Activated T-cell treated with anti-CD3 and anti-CD28 coated beads, Interleukin-2, amount 50 U/mL, for 72 hours (primary cell): ENCODE data around the gene ERMN. TPM values are rescaled to one million over a fixed set of nuclear protein-coding genes. Genes with fewer than 3 reads are reported as not detected.
"Not testable (repeated sequence)": the region's sequence is repeated elsewhere in the genome, so short reads cannot be mapped to it uniquely, and the experiment has no call there.

Experiments
- ATAC-seq, 2 donors: fragments of 150-1000 bp; cut with Tn5 transposase; replicated peaks in 1 of 2; 2 replicates each; pipeline ENCODE4 v1.10.0; 2021; ENCODE audit warnings: moderate library complexity in 2 of 2, mild to moderate bottlenecking in 1 of 2
- DNase-seq, 2 donors: peaks; one replicate each; pipeline ENCODE4 v3.0.0; 2021 to 2022; ENCODE audit warnings: mixed read lengths in 1 of 2
- H3K27ac Mint-ChIP-seq: one replicate; pipeline ENCODE4 v1.8.0; 2022; ENCODE audit warnings: mild to moderate bottlenecking, moderate library complexity, mixed read lengths
- H3K27me3 Mint-ChIP-seq: one replicate; pipeline ENCODE4 v1.8.0; 2022; ENCODE audit warnings: low read depth, mixed read lengths
- H3K36me3 Mint-ChIP-seq, 2 donors: one replicate each; pipeline ENCODE4 v1.8.0; 2022; ENCODE audit warnings: mixed read lengths in 2 of 2, mild to moderate bottlenecking in 1 of 2; ENCODE audit not compliant: insufficient read depth in 2 of 2
- H3K4me1 Mint-ChIP-seq: one replicate; pipeline ENCODE4 v1.8.0; 2022; ENCODE audit warnings: low read depth, mixed read lengths
- H3K4me3 Mint-ChIP-seq, 2 donors: one replicate each; pipeline ENCODE4 v1.8.0; 2022; ENCODE audit warnings: mild to moderate bottlenecking in 2 of 2, mixed read lengths in 2 of 2, moderate library complexity in 2 of 2
- H3K9me3 Mint-ChIP-seq, 2 donors: one replicate each; pipeline ENCODE4 v1.8.0; 2022; ENCODE audit warnings: mixed read lengths in 2 of 2
- total RNA-seq, 2 donors: library from RNA; stranded (reverse); gene quantifications; one replicate each; pipeline ENCODE4 v1.2.3, GENCODE V29; 2022

ERMN gene
- total RNA-seq, 2 donors from 2014 or later: 2.8 to 3.5 TPM

DNA sequence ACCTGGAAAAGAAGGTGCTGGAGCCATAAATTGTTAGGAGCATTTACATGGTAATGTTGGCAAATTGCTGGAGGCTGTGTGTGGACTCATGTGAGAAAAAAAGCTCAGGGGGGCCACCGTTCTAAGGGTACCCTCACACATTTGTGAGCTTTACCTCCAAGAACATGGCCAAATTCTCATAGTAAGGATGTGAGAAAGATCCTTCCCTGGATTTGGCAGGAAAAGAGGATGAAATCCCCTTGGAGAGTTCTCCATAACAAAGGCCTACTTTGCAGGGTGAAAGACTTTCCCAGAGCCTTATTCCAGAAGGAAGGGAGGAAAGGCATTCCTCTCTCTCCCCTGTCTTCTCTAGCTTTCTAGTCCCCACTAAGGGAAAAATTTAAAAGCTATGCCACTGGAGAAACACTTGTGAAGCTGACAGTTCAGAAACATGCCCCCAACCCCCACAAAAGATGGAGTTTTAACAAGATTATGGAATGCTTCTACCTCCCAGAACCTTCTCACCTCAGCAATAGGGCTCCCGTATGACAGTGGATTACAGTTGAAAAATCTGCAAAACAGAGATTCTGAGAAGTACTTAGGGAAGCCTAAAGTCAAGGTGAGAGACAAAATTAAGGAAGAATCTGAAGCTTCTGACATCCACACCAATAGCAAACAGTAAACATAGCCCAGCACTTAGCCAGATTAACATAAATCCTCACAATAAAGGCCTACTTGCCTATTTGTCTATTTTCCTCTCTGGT lies 20.2 kb upstream of the ERMN start:
- Mint-ChIP-seq H3K27ac (peak overlapping the region; percentile 66), H3K4me1 (peaks cover 20% of the 10 kb centered on the region), H3K9me3 (peaks cover 25 to 27% of the 10 kb centered on the region in 2 donors), H3K36me3 (peaks cover 36 to 50% of the 10 kb centered on the region in 2 donors), H3K4me3 (no peak overlapping the region), H3K27me3 (no peaks in the 10 kb centered on the region)
- no peak for ATAC-seq
- no peak for DNase-seq

DNA sequence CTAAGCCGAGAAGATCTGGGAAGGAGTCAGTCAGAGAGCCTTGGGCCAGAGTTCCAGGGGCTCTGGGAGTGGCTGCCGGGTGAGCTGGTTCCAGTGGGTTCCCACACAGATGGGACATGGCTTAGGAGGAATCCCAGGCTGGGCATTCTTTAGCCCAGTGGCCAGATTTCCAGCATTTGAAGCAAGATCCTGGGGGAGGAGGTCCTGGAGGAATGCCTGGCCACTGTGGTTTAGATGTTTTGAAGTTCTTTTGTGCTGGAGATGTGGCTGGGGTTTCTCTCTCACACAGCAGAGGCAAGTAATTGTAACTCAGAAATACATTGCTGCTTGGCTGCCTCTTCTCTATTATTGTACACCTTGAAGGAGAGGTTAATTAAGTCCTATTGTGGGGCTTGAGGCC lies 15.8 kb upstream of the ERMN start:
- Mint-ChIP-seq H3K36me3 (peaks cover 36 to 48% of the 10 kb centered on the region in 2 donors), H3K9me3 (peaks cover 25 to 27% of the 10 kb centered on the region in 2 donors), H3K4me1 (peaks cover 19% of the 10 kb centered on the region)
- H3K27me3 Mint-ChIP-seq, DNase-seq, H3K4me3 Mint-ChIP-seq, ATAC-seq, H3K27ac Mint-ChIP-seq: not testable (repeated sequence)

DNA sequence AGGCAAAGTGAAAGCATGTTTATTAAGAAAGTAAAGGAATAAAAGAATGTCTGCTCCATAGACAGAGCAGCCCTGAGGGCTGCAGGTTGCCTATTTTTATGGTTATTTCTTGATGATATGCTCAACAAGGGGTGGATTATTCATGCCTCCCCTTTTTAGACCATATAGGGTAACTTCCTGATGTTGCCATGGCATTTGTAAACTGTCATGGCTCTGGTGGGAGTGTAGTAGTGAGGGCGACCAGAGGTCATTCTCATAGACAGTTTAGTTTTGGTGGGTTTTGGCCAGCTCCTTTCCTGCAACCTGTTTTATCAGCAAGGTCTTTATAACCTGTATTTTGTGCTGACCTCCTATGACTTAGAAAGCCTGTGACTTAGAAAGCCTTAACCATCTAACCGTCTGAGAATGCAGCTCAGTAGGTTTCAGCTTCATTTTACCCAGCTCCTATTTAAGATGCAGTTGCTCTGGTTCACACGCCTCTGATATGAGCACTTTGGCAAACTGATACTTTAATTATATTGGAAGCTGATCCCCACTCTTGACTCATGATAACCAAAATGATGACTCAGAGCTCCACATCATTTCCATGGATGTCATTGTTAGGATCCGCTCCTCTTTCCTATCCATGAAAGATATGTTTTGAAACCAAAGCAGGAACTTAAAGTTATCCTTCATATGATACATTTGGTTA lies 14.5 kb upstream of the ERMN start:
- no peak overlapping the region for H3K27ac Mint-ChIP-seq
- peaks cover 33 to 42% of the 10 kb centered on the region in 2 donors for H3K36me3 Mint-ChIP-seq
- peaks cover 32% of the 10 kb centered on the region for H3K4me1 Mint-ChIP-seq
- H3K4me3 Mint-ChIP-seq: no peak overlapping the region
- H3K27me3 Mint-ChIP-seq: no peaks in the 10 kb centered on the region
- H3K9me3 Mint-ChIP-seq: peaks cover 24 to 25% of the 10 kb centered on the region in 2 donors
- no peak for DNase-seq
- ATAC-seq: no peak

DNA sequence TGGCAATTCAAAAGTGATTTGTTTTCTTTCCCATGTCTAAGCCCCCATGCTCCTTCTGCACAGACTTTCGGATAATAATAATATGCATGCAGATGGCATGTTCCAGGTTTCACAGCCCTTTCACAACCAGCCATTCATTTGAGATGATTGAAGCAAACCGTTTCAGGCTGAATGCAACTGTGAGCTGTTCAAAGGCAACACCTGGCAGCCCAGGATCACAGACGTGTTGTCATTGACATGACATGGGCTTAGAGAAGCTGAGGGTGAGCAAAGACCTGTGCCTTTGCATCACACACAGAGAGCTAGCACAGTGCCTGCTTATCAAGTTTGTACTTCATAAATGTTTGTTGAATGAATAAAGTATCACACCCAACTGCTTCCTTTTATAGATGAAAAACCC lies 12.4 kb upstream of the ERMN start:
- H3K36me3 Mint-ChIP-seq: peaks cover 16 to 22% of the 10 kb centered on the region in 2 donors
- peaks cover 53% of the 10 kb centered on the region for H3K4me1 Mint-ChIP-seq
- no peak overlapping the region for H3K4me3 Mint-ChIP-seq
- no peaks in the 10 kb centered on the region for H3K27me3 Mint-ChIP-seq
- peaks cover 10 to 14% of the 10 kb centered on the region in 2 donors for H3K9me3 Mint-ChIP-seq
- no peak overlapping the region for H3K27ac Mint-ChIP-seq
- ATAC-seq (no peak), DNase-seq (no peak)

DNA sequence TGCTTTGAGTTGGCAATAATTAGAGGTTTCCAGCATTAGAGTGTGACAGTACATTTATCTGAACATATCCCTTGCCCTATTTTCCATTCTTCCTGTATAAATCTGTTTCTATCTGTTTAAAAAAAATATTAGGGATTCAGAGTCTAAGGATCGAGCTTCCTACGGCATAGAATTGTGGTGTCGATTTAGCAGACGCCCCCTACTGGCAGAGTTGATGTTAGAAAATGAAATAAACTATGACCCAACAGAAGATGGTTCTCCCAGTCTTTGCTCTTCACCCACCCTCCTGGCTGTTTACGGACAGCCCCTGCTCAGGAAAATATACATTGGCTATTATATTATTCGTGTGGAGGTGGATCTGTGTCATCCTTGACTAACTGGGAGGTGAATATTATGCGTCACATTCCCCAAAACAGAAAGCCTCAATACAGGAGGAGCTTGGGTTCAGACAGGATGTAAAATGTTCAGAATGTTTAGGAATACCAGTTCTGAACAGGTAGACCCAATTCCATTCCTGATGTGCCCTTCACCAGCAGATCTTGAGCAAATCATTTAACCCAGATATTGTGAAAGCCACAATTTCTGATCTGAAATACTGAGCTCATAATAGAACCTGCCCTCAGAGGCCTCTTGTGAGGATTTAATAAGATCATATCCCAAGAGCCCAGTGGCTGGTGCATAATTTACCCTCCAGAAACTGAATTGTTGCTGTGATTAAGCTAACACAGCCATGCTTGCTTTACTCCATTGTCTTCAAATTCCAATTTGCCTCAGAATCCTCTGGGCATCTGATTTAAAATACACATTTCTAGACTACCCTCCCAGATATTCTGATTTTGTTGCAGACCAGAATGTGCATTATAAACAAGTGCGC lies 10.8 kb upstream of the ERMN start:
- Mint-ChIP-seq H3K4me1 (peaks cover 68% of the 10 kb centered on the region), H3K9me3 (peaks cover 0 to under 1% of the 10 kb centered on the region in 2 donors), H3K36me3 (peaks cover 5 to 6% of the 10 kb centered on the region in 2 donors), H3K27ac (peak overlapping the region; percentile 71), H3K27me3 (no peaks in the 10 kb centered on the region), H3K4me3 (peak overlapping the region; percentile 60 to 84)
- peak in 1 of 2 donors; percentile 25 for ATAC-seq
- DNase-seq: peak; percentile 42 to 61

DNA sequence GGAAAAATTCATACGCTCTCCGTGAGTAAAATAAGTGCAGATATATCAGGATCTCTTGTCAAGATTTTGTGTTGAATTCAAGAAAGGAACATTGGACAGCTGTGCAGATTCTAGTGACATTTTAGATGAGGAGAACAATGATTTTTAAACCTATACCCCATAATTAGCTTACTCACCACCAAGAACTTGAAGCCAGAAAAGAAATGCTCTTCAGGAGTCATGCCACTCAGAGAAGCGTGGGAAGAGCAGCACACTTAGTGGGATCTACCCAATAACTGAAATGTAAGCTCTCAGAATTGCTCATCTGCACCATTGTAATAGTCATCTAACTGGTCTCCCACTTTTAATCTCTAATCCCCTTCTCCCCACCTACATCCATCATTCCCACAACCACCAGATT lies 9.2 kb upstream of the ERMN start:
- Mint-ChIP-seq H3K9me3 (no peaks in the 10 kb centered on the region), H3K27ac (peak overlapping the region; percentile 83), H3K4me3 (peak overlapping the region; percentile 67 to 80), H3K27me3 (no peaks in the 10 kb centered on the region), H3K4me1 (peaks cover 82% of the 10 kb centered on the region), H3K36me3 (no peaks in the 10 kb centered on the region)
- DNase-seq (no peak), ATAC-seq (peak; percentile 25 to 35)

DNA sequence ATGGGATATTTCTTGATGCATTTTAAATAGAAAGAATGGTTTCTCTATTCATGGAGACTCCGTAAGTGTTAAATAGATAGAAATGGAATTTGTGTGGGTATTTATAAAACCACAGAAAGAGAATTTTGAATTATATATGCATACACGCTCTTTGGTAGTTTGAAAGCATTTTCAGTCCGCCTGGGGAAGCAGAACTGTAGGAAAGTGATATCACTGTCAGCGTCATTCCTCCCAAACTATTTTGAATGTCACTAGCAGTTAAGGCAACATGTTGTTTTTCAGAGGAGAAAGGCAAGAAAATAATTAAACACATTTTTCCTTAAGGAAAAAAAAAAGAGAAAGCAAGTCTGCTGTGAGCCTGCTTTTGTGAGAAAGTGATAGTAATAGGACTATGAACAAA lies 8.7 kb upstream of the ERMN start:
- no peaks in the 10 kb centered on the region for H3K27me3 Mint-ChIP-seq
- H3K4me3 Mint-ChIP-seq: peak overlapping the region; percentile 67 to 80
- DNase-seq (no peak), ATAC-seq (no peak)
- peak overlapping the region; percentile 83 for H3K27ac Mint-ChIP-seq
- H3K36me3 Mint-ChIP-seq: no peaks in the 10 kb centered on the region
- peaks cover 84% of the 10 kb centered on the region for H3K4me1 Mint-ChIP-seq
- no peaks in the 10 kb centered on the region for H3K9me3 Mint-ChIP-seq

DNA sequence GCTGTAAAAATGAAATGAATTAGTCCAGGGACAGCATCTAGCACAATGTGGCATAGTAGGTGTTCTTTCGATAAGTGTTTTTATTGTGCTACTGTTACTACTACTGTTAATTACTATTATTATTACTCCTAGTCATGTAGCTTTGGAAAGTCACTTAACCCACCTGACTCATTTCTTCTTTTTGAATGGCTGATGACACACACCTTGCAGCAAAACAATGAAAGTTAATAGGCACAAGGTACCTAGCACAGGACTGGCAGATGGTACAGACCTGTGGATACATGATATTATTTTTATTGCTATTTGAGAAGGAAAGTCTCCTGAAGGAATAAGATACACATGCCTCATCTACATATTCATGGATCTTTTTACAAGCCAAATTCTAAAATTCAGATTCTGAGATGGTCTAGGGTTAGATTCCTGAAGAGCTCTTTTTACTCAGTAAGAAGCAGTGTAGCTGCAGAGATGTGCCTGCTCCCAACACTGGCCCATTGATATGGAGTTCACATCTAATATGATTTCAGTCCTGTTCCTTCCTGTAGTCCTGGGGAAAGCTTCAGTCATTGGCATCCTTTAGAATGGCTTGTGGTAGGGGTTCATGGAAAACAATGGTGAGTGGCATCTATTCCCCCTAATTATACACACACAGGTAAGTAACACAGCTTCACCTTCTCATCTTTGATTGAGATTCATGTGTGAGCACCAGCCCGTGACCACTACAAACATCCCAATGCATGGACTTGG lies 7.9 kb upstream of the ERMN start:
- ATAC-seq (peak; percentile 80 to 84), DNase-seq (peak in 1 of 2 donors; percentile 19)
- H3K36me3 Mint-ChIP-seq: no peaks in the 10 kb centered on the region
- peak overlapping the region; percentile 67 to 80 for H3K4me3 Mint-ChIP-seq
- peaks cover 86% of the 10 kb centered on the region for H3K4me1 Mint-ChIP-seq
- H3K27ac Mint-ChIP-seq: peak overlapping the region; percentile 92
- H3K27me3 Mint-ChIP-seq: no peaks in the 10 kb centered on the region
- H3K9me3 Mint-ChIP-seq: no peaks in the 10 kb centered on the region

DNA sequence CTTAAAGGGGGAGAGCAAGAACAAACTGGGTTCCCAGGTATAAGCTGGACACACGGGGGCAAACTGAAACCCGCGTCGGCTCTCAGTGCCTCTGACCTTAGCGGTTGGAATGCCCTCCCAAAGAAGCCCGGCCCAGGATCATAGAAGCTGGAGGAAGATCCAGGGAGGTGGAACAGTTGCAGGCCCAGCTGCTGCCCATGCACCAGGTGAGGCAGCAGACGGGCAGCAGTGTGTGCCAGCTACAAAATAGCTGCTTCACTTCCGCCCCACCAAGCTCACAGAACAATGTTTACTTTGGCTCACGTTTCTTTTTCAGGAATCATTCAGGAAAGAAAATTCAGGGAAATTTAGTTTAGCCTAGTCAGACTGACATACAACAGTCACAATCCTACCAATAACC lies 3.9 kb upstream of the ERMN start:
- ATAC-seq (no peak), DNase-seq (no peak)
- H3K36me3 Mint-ChIP-seq: no peaks in the 10 kb centered on the region
- H3K4me3 Mint-ChIP-seq: no peak overlapping the region
- H3K27me3 Mint-ChIP-seq: no peaks in the 10 kb centered on the region
- H3K4me1 Mint-ChIP-seq: peaks cover 80% of the 10 kb centered on the region
- no peaks in the 10 kb centered on the region for H3K9me3 Mint-ChIP-seq
- no peak overlapping the region for H3K27ac Mint-ChIP-seq

DNA sequence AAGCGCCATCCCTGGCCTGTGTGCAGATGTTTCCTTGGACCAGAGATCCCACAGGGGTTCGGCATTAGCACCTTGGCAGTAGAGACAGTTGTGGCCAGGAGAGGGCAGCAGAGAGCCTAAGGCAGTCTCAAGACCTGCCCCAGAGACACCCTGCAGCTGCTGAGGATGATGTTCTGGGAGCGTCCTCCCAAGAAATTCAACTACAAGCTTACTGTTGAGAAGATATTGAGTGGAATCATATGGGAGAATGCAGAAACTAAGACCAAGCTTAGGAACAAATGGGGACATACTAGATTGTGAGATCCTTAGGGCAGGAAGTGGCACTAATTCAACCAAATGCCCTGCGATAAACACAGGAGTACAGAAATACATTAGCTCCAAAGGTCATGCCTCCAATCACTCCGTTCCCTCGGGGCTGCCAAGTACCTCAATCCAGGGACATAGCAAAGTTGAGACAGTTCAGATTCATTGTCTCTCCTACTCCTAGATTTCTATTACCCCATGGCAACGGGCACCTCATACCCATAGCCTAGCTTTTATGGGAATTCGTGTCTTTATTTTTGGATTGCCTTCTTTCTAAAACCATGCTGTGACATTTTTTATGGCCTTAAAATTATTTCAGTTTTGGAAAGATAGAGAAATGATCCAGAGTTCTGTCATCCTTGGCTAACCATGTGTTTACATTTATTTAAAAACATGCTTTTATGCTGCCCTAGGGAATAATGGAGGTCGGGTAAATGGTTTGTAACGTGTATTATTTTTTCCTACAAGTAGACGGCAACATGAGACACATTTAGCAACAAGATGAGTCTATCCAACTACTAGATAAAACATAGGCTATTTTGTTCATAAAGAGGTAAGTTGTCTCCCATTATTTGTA lies 2.2 kb upstream of the ERMN start:
- H3K4me3 Mint-ChIP-seq: peak overlapping the region; percentile 66 to 88
- H3K4me1 Mint-ChIP-seq: peaks cover 64% of the 10 kb centered on the region
- H3K9me3 Mint-ChIP-seq: no peaks in the 10 kb centered on the region
- ATAC-seq: peak; percentile 93 to 94
- H3K27me3 Mint-ChIP-seq: no peaks in the 10 kb centered on the region
- no peaks in the 10 kb centered on the region for H3K36me3 Mint-ChIP-seq
- H3K27ac Mint-ChIP-seq: peak overlapping the region; percentile 90
- peak; percentile 88 to 90 for DNase-seq

DNA sequence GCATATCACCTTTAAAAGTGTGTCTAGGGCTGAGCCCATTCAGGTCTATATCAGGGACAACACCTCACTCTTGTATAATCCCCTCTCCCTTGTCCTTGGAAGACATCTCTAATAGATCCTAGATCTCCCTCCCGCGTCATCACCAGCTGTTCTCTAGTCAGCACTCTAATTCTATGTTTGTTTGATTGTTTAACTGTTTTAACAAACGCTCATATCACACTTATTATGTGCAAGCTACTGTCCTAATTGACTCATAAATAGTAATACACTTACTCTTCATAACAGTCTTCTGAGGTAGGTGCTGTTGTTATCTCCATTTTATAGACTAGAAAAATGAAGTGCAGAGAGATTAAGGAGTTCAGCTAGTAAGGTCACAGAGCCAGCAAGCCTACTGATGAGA lies 1.6 kb upstream of the ERMN start:
- peak overlapping the region; percentile 90 for H3K27ac Mint-ChIP-seq
- no peaks in the 10 kb centered on the region for H3K9me3 Mint-ChIP-seq
- ATAC-seq (peak; percentile 37 to 44), DNase-seq (no peak)
- peak overlapping the region; percentile 66 to 88 for H3K4me3 Mint-ChIP-seq
- H3K27me3 Mint-ChIP-seq: no peaks in the 10 kb centered on the region
- H3K4me1 Mint-ChIP-seq: peaks cover 57% of the 10 kb centered on the region
- H3K36me3 Mint-ChIP-seq: no peaks in the 10 kb centered on the region

DNA sequence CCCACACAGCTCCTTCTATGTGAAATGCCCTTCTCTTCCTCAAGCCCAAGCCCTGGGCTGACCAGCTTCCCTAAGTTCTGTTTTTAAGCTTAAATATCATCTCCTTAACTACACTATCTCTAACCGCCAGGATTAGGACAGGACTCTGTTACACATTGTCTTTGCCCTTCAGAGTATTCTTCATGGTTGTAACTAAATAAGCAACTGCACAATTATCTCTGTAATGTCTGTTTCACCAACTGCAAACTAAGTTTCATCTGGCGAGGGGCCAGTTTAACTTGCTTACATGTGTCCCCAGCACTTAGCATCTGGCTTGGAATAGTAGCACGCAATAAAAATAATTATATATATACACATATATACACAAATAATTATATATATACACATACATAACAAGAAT lies 1.1 kb upstream of the ERMN start:
- Mint-ChIP-seq H3K4me3 (peak overlapping the region in 1 of 2 donors; percentile 7), H3K27me3 (no peaks in the 10 kb centered on the region), H3K4me1 (peaks cover 53% of the 10 kb centered on the region), H3K9me3 (no peaks in the 10 kb centered on the region), H3K36me3 (no peaks in the 10 kb centered on the region), H3K27ac (no peak overlapping the region)
- ATAC-seq: no peak
- DNase-seq: no peak
